ENCODE measurements around the gene CYGB. TPM values are rescaled to one million over a fixed set of nuclear protein-coding genes. Genes with fewer than 3 reads are reported as not detected.

Gene CYGB
- polyA plus RNA-seq, 1 of the 3 experiments (the other 2 are of a cell fraction), result 1.7 TPM

DNA sequence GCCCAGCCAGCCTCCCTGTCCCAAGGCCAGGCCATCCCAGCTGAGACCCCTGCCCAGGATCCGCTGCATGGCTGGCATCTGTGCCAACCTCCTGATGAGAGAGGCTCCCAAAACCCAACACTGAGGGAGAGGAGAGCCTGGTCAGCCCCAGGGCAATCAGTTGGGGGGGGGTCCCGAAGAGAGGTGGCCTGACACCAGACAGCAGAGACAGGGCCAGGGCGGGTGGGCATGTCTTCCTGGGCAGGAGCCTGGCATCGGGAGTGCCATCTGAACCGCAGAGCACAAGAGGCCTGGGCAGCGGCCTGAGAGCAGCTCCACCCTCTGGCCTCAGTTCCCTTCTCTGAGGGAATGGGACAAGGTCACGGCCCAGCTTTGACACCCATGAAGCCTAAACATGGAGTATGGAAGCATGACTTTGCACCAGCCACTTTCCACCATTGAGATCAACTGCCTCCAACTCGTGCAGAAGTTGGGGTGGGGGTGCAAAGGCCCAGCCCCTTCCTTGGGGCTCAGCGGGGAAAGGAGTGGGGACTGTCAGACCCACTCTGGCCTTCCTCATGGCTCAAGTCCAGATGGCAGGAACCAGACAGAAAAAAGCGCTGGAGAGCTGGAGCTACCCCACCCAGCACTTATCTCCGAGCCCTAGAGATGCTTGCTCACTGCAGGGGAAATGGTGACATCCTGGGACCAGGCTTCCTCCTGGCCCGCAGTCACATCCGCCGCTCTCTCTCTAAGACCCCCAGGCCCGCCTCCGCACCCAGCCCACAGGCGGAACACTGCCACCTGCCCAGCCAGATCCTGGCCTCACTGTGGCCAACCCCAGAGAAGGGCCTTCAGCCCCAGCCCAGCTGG, 46.0 kb downstream of the CYGB start:
- no peaks in the 10 kb centered on the region for H4K20me1 ChIP-seq (ENCODE audit: insufficient read depth)
- H3K4me1 ChIP-seq (ENCODE audit: control insufficient read depth in 1 of 2, insufficient read depth in 2 of 2, low read depth in 1 of 2, low read length in 1 of 2), result peaks cover 6 to 44% of the 10 kb centered on the region in 2 experiments; a peak in 2 of 4 replicates
- no peaks in the 10 kb centered on the region for H3K36me3 ChIP-seq (replicated peaks in 1 of 2; ENCODE audit: control insufficient read depth in 1 of 2, insufficient read depth in 2 of 2, low read length in 1 of 2)
- H3K27ac ChIP-seq (ENCODE audit: low read depth in 2 of 2, low read length in 1 of 2), result no peak overlapping the region
- no peak overlapping the region for H3K4me3 ChIP-seq (ENCODE audit: low read depth in 2 of 2, low read length in 1 of 2)
- H3K9ac ChIP-seq, result no peak overlapping the region
- no peak for TF ChIP-seq TAF1 (IDR thresholded peaks at IDR 0.05; ENCODE audit: borderline replicate concordance, low read depth, low read length)
- peaks cover 4% of the 10 kb centered on the region for H3F3A ChIP-seq (replicated peaks; ENCODE audit: insufficient read depth)
- H2AFZ ChIP-seq (ENCODE audit: low read depth), result no peak overlapping the region
- CTCF ChIA-PET, result interaction anchor here (1.0 to 56.8 kb wide), 9 partner anchors 2 to 132 kb away, joined by 3 to 1687 read pairs (median 10); partner anchors contain the start of genes AANAT, RHBDF2 and UBE2O
- DNase-seq, result no peak
- H3K9me3 ChIP-seq, result no peaks in the 10 kb centered on the region
- H3K4me2 ChIP-seq, result no peak overlapping the region
- 95% methylated on average over 13 of the region's 17 CpGs for WGBS (ENCODE audit: low lambda C conversion rate)
- no peaks in the 10 kb centered on the region for H3K9me2 ChIP-seq
- POLR2A ChIA-PET, result interaction anchor here (0.6 kb wide), 1 partner anchor 1393 kb away, joined by 3 read pairs; no protein-coding TSS in a partner anchor
- H3K79me2 ChIP-seq (ENCODE audit: insufficient read depth), result peaks cover 3% of the 10 kb centered on the region; the same call in 1 of the 2 replicates
- H3K27me3 ChIP-seq (ENCODE audit: insufficient read depth), result no peaks in the 10 kb centered on the region

DNA sequence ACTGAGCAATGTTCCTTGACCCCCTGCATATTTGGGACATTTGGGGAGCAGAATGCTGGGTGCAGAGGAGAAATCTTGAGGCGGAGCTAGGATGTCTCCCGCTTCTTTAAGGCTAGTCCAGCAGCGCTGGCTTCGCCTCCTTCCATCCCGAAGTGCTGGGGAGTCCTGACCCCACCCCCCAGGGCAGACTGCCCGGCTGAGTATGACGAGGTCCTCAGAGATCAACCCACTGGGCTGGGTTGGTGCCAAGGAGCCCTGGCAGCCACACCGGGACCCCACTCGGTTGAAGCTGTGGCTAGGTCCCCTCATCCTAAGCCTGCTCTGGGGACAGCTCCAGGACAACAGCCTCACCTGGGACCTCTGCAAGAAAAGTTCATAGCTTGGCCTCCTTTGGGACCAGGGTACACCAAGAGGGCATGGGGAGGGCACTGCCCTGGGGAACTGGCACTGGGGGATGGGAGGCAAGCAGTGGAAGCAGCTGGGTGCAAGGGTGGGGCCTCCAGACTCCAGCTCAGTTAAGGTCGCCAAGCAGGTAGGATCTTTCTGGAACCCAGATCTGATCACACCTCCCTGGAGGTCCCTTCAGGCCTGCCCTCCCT, 47.3 kb downstream of the CYGB start:
- DNase-seq, result no peak
- Histone ChIP-seq H4K20me1 (ENCODE audit: insufficient read depth) (no peaks in the 10 kb centered on the region), H3K9me3 (no peaks in the 10 kb centered on the region), H3K79me2 (ENCODE audit: insufficient read depth) (no peaks in the 10 kb centered on the region), H3K36me3 (replicated peaks in 1 of 2; ENCODE audit: control insufficient read depth in 1 of 2, insufficient read depth in 2 of 2, low read length in 1 of 2) (no peaks in the 10 kb centered on the region), H3K27me3 (ENCODE audit: insufficient read depth) (no peaks in the 10 kb centered on the region), H3K9ac (no peak overlapping the region), H3F3A (replicated peaks; ENCODE audit: insufficient read depth) (no peaks in the 10 kb centered on the region), H3K4me3 (ENCODE audit: low read depth in 2 of 2, low read length in 1 of 2) (no peak overlapping the region), H2AFZ (ENCODE audit: low read depth) (no peak overlapping the region), H3K27ac (ENCODE audit: low read depth in 2 of 2, low read length in 1 of 2) (no peak overlapping the region), H3K4me1 (ENCODE audit: control insufficient read depth in 1 of 2, insufficient read depth in 2 of 2, low read depth in 1 of 2, low read length in 1 of 2) (peaks cover 6 to 31% of the 10 kb centered on the region in 2 experiments; a peak in 2 of 4 replicates), H3K4me2 (no peak overlapping the region), H3K9me2 (no peaks in the 10 kb centered on the region)
- CTCF ChIA-PET, result interaction anchor here (0.6 to 56.8 kb wide), 9 partner anchors 1 to 134 kb away, joined by 3 to 1687 read pairs (median 10); partner anchors contain the start of genes AANAT, RHBDF2 and UBE2O
- TF ChIP-seq, protein P1, sequence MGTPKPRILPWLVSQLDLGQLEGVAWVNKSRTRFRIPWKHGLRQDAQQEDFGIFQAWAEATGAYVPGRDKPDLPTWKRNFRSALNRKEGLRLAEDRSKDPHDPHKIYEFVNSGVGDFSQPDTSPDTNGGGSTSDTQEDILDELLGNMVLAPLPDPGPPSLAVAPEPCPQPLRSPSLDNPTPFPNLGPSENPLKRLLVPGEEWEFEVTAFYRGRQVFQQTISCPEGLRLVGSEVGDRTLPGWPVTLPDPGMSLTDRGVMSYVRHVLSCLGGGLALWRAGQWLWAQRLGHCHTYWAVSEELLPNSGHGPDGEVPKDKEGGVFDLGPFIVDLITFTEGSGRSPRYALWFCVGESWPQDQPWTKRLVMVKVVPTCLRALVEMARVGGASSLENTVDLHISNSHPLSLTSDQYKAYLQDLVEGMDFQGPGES (IDR thresholded peaks at IDR 0.05; ENCODE audit: low read depth, low read length), result no peak
- TF ChIP-seq TCF12 (IDR thresholded peaks at IDR 0.05), result no peak
- no peak for TF ChIP-seq NFIC (IDR thresholded peaks at IDR 0.05; ENCODE audit: borderline replicate concordance)
- TF ChIP-seq, protein P2, sequence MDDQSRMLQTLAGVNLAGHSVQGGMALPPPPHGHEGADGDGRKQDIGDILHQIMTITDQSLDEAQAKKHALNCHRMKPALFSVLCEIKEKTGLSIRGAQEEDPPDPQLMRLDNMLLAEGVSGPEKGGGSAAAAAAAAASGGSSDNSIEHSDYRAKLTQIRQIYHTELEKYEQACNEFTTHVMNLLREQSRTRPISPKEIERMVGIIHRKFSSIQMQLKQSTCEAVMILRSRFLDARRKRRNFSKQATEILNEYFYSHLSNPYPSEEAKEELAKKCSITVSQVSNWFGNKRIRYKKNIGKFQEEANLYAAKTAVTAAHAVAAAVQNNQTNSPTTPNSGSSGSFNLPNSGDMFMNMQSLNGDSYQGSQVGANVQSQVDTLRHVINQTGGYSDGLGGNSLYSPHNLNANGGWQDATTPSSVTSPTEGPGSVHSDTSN (IDR thresholded peaks at IDR 0.05), result no peak
- TF ChIP-seq TAF1 (IDR thresholded peaks at IDR 0.05; ENCODE audit: borderline replicate concordance, low read depth, low read length), result no peak
- no peak for TF ChIP-seq RCOR1 (IDR thresholded peaks at IDR 0.05; ENCODE audit: low read length)
- TF ChIP-seq GATA2 (CRISPR knock-in tag; IDR thresholded peaks at IDR 0.05), result no peak
- no peak for TF ChIP-seq MXI1 (IDR thresholded peaks at IDR 0.05; ENCODE audit: low read depth, low read length)
- TF ChIP-seq NRF1 (IDR thresholded peaks at IDR 0.05; ENCODE audit: low read depth, low read length), result no peak
- TF ChIP-seq ELF1 (IDR thresholded peaks at IDR 0.05), result no peak
- TF ChIP-seq TEAD4 (IDR thresholded peaks at IDR 0.05; ENCODE audit: borderline replicate concordance, insufficient read depth), result no peak
- no peak for TF ChIP-seq YY1 (IDR thresholded peaks at IDR 0.05; ENCODE audit: low read depth)
- TF ChIP-seq POLR2AphosphoS5 (IDR thresholded peaks at IDR 0.05; ENCODE audit: low read depth, low read length), result no peak
- TF ChIP-seq FOXM1 (IDR thresholded peaks at IDR 0.05; ENCODE audit: low read depth), result no peak
- TF ChIP-seq, protein P3, sequence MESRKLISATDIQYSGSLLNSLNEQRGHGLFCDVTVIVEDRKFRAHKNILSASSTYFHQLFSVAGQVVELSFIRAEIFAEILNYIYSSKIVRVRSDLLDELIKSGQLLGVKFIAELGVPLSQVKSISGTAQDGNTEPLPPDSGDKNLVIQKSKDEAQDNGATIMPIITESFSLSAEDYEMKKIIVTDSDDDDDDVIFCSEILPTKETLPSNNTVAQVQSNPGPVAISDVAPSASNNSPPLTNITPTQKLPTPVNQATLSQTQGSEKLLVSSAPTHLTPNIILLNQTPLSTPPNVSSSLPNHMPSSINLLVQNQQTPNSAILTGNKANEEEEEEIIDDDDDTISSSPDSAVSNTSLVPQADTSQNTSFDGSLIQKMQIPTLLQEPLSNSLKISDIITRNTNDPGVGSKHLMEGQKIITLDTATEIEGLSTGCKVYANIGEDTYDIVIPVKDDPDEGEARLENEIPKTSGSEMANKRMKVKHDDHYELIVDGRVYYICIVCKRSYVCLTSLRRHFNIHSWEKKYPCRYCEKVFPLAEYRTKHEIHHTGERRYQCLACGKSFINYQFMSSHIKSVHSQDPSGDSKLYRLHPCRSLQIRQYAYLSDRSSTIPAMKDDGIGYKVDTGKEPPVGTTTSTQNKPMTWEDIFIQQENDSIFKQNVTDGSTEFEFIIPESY (IDR thresholded peaks at IDR 0.05; ENCODE audit: borderline replicate concordance, low read depth), result no peak
- no peak for TF ChIP-seq RXRA (IDR thresholded peaks at IDR 0.05; ENCODE audit: borderline replicate concordance, low read depth)
- TF ChIP-seq CHD2 (IDR thresholded peaks at IDR 0.05; ENCODE audit: low read length, partially characterized antibody), result no peak
- TF ChIP-seq, protein P4, sequence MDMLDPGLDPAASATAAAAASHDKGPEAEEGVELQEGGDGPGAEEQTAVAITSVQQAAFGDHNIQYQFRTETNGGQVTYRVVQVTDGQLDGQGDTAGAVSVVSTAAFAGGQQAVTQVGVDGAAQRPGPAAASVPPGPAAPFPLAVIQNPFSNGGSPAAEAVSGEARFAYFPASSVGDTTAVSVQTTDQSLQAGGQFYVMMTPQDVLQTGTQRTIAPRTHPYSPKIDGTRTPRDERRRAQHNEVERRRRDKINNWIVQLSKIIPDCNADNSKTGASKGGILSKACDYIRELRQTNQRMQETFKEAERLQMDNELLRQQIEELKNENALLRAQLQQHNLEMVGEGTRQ (IDR thresholded peaks at IDR 0.05; ENCODE audit: borderline replicate concordance, low read depth, low read length), result no peak
- no peak for TF ChIP-seq JUND (IDR thresholded peaks at IDR 0.05)
- TF ChIP-seq GABPA (IDR thresholded peaks at IDR 0.05; ENCODE audit: low read depth), result no peak
- WGBS (ENCODE audit: low lambda C conversion rate), result 89% methylated on average over 8 of the region's 10 CpGs
- POLR2A ChIA-PET, result no interaction called here

Data from SK-N-SH (cell line).